GM12878 (cell line): ENCODE data around the gene ULBP1. TPM values are rescaled to one million over a fixed set of nuclear protein-coding genes. Genes with fewer than 3 reads are reported as not detected.
"Not testable (repeated sequence)": the region's sequence is repeated elsewhere in the genome, so short reads cannot be mapped to it uniquely, and the experiment has no call there.

ENCODE experiments used
- ATAC-seq: fragments of 200-7000 bp; cut with Tn5 transposase; 3 replicates; pipeline ENCODE4 v1.9.1; 2020; ENCODE audit warnings: mild to moderate bottlenecking, moderate library complexity
- BruUV-seq: library from RNA; stranded (reverse); fragments of 400-500 nt; replicated peaks from 2 replicates; lab custom pipeline; 2021; lab: Mats Ljungman, UMichigan
- CTCF ChIA-PET: fragments of 300-600 bp; sonication (Branson Sonifier 250); formaldehyde crosslinking; extraction: SDS; loops from one replicate; lab custom pipeline; 2021; ENCODE audit warnings: inconsistent platforms; lab: Yijun Ruan, JAX
- POLR2A ChIA-PET: fragments of 350-600 bp; formaldehyde crosslinking; extraction: SDS; loops from one replicate; lab custom pipeline; 2021; ENCODE audit warnings: inconsistent platforms; lab: Charles Lee
- RAD21 ChIA-PET: fragments of 300-600 bp; sonication (Branson Sonifier 250); formaldehyde crosslinking; loops from one replicate; lab custom pipeline; 2023; ENCODE audit warnings: antibody characterized with exemption; ENCODE audit not compliant: unreplicated experiment; lab: Charles Lee
- SMC1A ChIA-PET: fragments of 300-600 bp; sonication (Branson Sonifier 250); formaldehyde crosslinking; loops from one replicate; lab custom pipeline; 2023; ENCODE audit not compliant: unreplicated experiment, uncharacterized antibody; lab: Charles Lee
- DNase-seq: peaks from one replicate; pipeline ENCODE4 v3.0.0-alpha.2; 2011; ENCODE audit warnings: low read depth, low spot score
- FAIRE-seq: peaks from 3 replicates; lab custom pipeline; 2011; peaks lifted over from hg19 to GRCh38; lab: Jason Lieb, UNC
- H2AFZ ChIP-seq: 2 replicates; pipeline ENCODE4 v1.6.0; 2011; ENCODE audit warnings: low read depth, low read length, control low read depth; ENCODE audit not compliant: control insufficient read depth
- H3K27ac ChIP-seq: 2 replicates; pipeline ENCODE4 v1.5.1; 2011; ENCODE audit warnings: control low read depth; ENCODE audit not compliant: control insufficient read depth, insufficient read depth
- H3K27me3 ChIP-seq, 2 experiments: replicated peaks in 1 of 2; 2 replicates each; pipeline versions ENCODE4 v1.6.0 to v1.6.1; 2011; ENCODE audit warnings: low read length in 1 of 2; ENCODE audit not compliant: control insufficient read depth in 2 of 2, insufficient read depth in 2 of 2
- H3K36me3 ChIP-seq, 2 experiments: 2 replicates each; pipeline ENCODE4 v1.5.1; 2011; ENCODE audit warnings: low read length in 1 of 2; ENCODE audit not compliant: control insufficient read depth in 2 of 2, insufficient read depth in 2 of 2
- H3K4me1 ChIP-seq: 2 replicates; pipeline ENCODE4 v1.6.1; 2011; ENCODE audit warnings: mild to moderate bottlenecking, low read length, moderate library complexity, mixed read lengths; ENCODE audit not compliant: control insufficient read depth, insufficient read depth
- H3K4me2 ChIP-seq: 2 replicates; pipeline ENCODE4 v1.6.0; 2011; ENCODE audit warnings: control low read depth; ENCODE audit not compliant: control insufficient read depth, insufficient read depth
- H3K4me3 ChIP-seq: fragments of 200-600 bp; sonication (generic); 2 replicates; pipeline ENCODE4 v1.5.1; 2016
- H3K79me2 ChIP-seq: 2 replicates; pipeline ENCODE4 v1.6.0; 2011; ENCODE audit warnings: low read length; ENCODE audit not compliant: control insufficient read depth, insufficient read depth
- H3K9ac ChIP-seq: 2 replicates; pipeline ENCODE4 v1.8.0; 2011; ENCODE audit warnings: low read length, control low read depth, mixed read lengths; ENCODE audit not compliant: control insufficient read depth, insufficient read depth
- H3K9me3 ChIP-seq: replicated peaks from 3 replicates; pipeline ENCODE4 v1.5.1; 2011; ENCODE audit warnings: mild to moderate bottlenecking, low read length; ENCODE audit not compliant: control insufficient read depth, insufficient read depth
- H4K20me1 ChIP-seq: 2 replicates; pipeline ENCODE4 v1.6.0; 2011; ENCODE audit not compliant: control insufficient read depth, insufficient read depth
- KLF5 ChIP-seq: fragments of 450-650 bp; IDR thresholded peaks from 2 replicates; pipeline ENCODE4 v1.6.1; 2014; ENCODE audit warnings: mild to moderate bottlenecking; ENCODE audit not compliant: partially characterized antibody
- ZNF217 ChIP-seq: fragments of 450-650 bp; IDR thresholded peaks from 2 replicates; pipeline ENCODE4 v1.6.1; 2017; ENCODE audit warnings: antibody characterized with exemption, mild to moderate bottlenecking
- WGBS: methylation state at CpG from one replicate; pipeline ENCODE4 v1.1.6; 2016; ENCODE audit warnings: low lambda C conversion rate; ENCODE audit not compliant: insufficient replicate concordance, insufficient coverage; ENCODE audit errors: missing lambda C conversion rate; 5-methylcytosine and 5-hydroxymethylcytosine counted together
- in situ Hi-C: fragments of 300-500 bp; cut with MboI; formaldehyde crosslinking; loops from 9 replicates; pipeline ENCODE4 v1.14.3; 2018; ENCODE audit warnings: mixed read lengths
- intact Hi-C: fragments of 100-400 bp; cut with micrococcal nuclease; formaldehyde crosslinking; loops from one replicate; pipeline ENCODE4 v1.14.2; 2022; ENCODE audit not compliant: unreplicated experiment
- polyA plus RNA-seq, 11 experiments: library from polyadenylated mRNA; depleted of rRNA in 4 of 11; unstranded in 6 of 11; stranded (reverse) in 5 of 11; fragments of >200 nt; fragmentation: Nextera tagmentation in 4 of 11; fragmentation: Illumina TruSeq in 1 of 11; extraction: Ambion mirVana in 4 of 11; extraction: Trizol in 1 of 11; gene quantifications; 1 replicate in 1 of 11; 2 replicates in 10 of 11; pipeline versions ENCODE4 v1.2.1 to v1.2.3, GENCODE V29; 2011 to 2016; ENCODE audit warnings: inconsistent platforms in 2 of 11, missing spikeins in 2 of 11, low read depth in 1 of 11
- total RNA-seq, 4 experiments: library from RNA; depleted of rRNA in 3 of 4; stranded (reverse); fragments of >200 nt in 3 of 4; fragmentation: Illumina TruSeq in 1 of 4; extraction: Trizol in 1 of 4; gene quantifications; 2 replicates each; pipeline versions ENCODE4 v1.2.1 to v1.2.3, GENCODE V29; 2013 to 2021

Gene ULBP1
- total and polyA plus RNA-seq, 10 of the 15 experiments (the other 5 are each of a cell fraction or from before 2014, with no cell fraction given) = 0.02 to 0.12 (median 0.04) TPM; not detected in 7

DNA sequence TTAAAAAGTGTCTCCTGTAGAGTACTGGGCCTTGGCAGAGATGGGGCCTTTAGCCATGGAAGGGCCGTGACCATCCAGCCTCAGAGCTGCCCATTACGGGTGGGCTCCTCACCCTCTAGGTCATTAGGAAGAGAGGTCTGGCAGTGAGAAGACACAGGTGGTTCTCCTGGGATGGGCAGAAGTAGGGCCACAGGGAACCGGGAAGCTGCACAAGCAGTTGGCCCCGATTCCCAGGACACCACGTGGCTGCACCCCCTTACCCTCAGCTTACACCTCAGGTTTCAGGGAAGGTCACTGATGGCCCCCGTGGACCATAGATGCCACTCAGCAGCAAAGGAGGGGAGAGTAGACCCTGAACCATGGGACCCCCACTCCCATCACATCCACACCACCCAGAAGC is 42.4 kb upstream of the ULBP1 start:
- no peak overlapping the region for H3K4me2 ChIP-seq
- DNase-seq = no peak
- H3K79me2 ChIP-seq = no peaks in the 10 kb centered on the region
- in situ Hi-C loops = no loop called here
- no TSS peak for BruUV-seq
- TF ChIP-seq ZNF217 (no peak), KLF5 (no peak)
- H2AFZ ChIP-seq = no peak overlapping the region
- POLR2A ChIA-PET = no interaction called here
- no peaks in the 10 kb centered on the region for H3K4me1 ChIP-seq
- SMC1A ChIA-PET = no interaction called here
- ATAC-seq = no peak
- RAD21 ChIA-PET = no interaction called here
- no peak overlapping the region for H3K27ac ChIP-seq
- CTCF ChIA-PET = no interaction called here
- no peak overlapping the region for H3K4me3 ChIP-seq
- H3K36me3 ChIP-seq = no peaks in the 10 kb centered on the region
- H3K27me3 ChIP-seq = peaks cover 5 to 12% of the 10 kb centered on the region in 2 experiments
- FAIRE-seq = no peak
- H4K20me1 ChIP-seq = no peaks in the 10 kb centered on the region; the same call in 1 of the 2 replicates
- H3K9ac ChIP-seq = no peak overlapping the region
- WGBS = 44% methylated on average over 6 of the region's 6 CpGs
- intact Hi-C loops = no loop called here
- no peaks in the 10 kb centered on the region; the same call in 2 of the 3 replicates for H3K9me3 ChIP-seq

DNA sequence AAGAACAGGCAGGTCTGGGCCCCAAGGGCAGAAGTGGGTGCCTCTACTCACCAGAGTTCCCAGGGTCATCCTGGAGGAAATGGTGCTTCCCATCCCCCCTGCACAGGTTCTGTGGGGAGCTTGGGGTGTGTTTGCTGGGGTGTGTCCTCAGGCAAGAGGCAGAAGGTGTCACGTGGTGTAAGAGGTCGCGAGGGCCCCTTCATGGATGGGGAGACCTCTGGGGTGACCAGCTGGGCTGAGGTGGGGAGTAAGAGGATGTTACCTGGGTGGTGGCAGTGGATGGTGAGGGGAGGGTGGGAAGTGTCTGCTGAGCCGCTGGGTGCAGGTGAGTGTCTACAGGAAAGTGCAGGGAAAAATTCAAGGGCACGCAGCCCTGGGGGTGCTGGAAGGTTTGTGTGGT is 41.7 kb upstream of the ULBP1 start:
- intact Hi-C loops, in situ Hi-C loops, DNase-seq: not testable (repeated sequence)

More for the DNA sequence above, 41.7 kb upstream of the ULBP1 start:
- H4K20me1 ChIP-seq, POLR2A ChIA-PET, H3K4me3 ChIP-seq, RAD21 ChIA-PET, H2AFZ ChIP-seq, H3K9ac ChIP-seq, H3K27ac ChIP-seq, H3K4me1 ChIP-seq, SMC1A ChIA-PET, ATAC-seq, FAIRE-seq, BruUV-seq, H3K79me2 ChIP-seq, CTCF ChIA-PET, H3K4me2 ChIP-seq, H3K36me3 ChIP-seq, H3K9me3 ChIP-seq: not testable (repeated sequence)
- peaks cover 5 to 17% of the 10 kb centered on the region in 2 experiments for H3K27me3 ChIP-seq
- WGBS = 74% methylated on average over 5 of the region's 5 CpGs
